H9 (cell line): ENCODE data around the gene LRP5. TPM values are rescaled to one million over a fixed set of nuclear protein-coding genes. Genes with fewer than 3 reads are reported as not detected.

Experiments used
- DNase-seq: peaks from one replicate; pipeline ENCODE4 v3.0.0-alpha.2; 2017
- H2AFZ ChIP-seq: one replicate; pipeline ENCODE4 v1.6.1; 2013; ENCODE audit warnings: mild to moderate bottlenecking, low read length, control low read depth, moderate library complexity
- H2AK5ac ChIP-seq: 2 replicates; pipeline ENCODE4 v1.6.1; 2013; ENCODE audit warnings: low read length, control low read depth, mixed read lengths; ENCODE audit not compliant: insufficient read length
- H2BK120ac ChIP-seq: one replicate; pipeline ENCODE4 v1.6.1; 2013; ENCODE audit warnings: low read depth, mild to moderate bottlenecking, low read length, control low read depth, inconsistent platforms; ENCODE audit not compliant: poor library complexity, severe bottlenecking
- H2BK12ac ChIP-seq: 2 replicates; pipeline ENCODE4 v1.6.1; 2013; ENCODE audit warnings: low read length, control low read depth, mixed read lengths, low read depth; ENCODE audit not compliant: insufficient read length
- H2BK15ac ChIP-seq: 2 replicates; pipeline ENCODE4 v1.6.1; 2013; ENCODE audit warnings: low read depth, low read length, control low read depth
- H2BK20ac ChIP-seq: one replicate; pipeline ENCODE4 v1.6.1; 2013; ENCODE audit warnings: low read depth, mild to moderate bottlenecking, low read length, control low read depth, inconsistent platforms; ENCODE audit not compliant: poor library complexity, severe bottlenecking
- H2BK5ac ChIP-seq: 2 replicates; pipeline ENCODE4 v1.6.1; 2013; ENCODE audit warnings: low read length, control low read depth, mixed read lengths; ENCODE audit not compliant: insufficient read length
- H3K14ac ChIP-seq: 2 replicates; pipeline ENCODE4 v1.6.1; 2013; ENCODE audit warnings: low read length, control low read depth; ENCODE audit not compliant: insufficient read depth
- H3K18ac ChIP-seq: 2 replicates; pipeline ENCODE4 v1.6.1; 2013; ENCODE audit warnings: low read depth, mild to moderate bottlenecking, mixed read lengths, low read length, control low read depth; ENCODE audit not compliant: insufficient read length
- H3K23ac ChIP-seq: 2 replicates; pipeline ENCODE4 v1.6.1; 2013; ENCODE audit warnings: low read length, control low read depth, mixed read lengths, low read depth; ENCODE audit not compliant: insufficient read length
- H3K23me2 ChIP-seq: 2 replicates; pipeline ENCODE4 v1.6.1; 2013; ENCODE audit warnings: low read depth, mild to moderate bottlenecking, mixed read lengths, low read length, control low read depth; ENCODE audit not compliant: insufficient read length, poor library complexity, severe bottlenecking
- H3K27ac ChIP-seq: 2 replicates; pipeline ENCODE4 v1.5.1; 2013; ENCODE audit warnings: low read length, control low read depth, mixed read lengths, low read depth; ENCODE audit not compliant: insufficient read length
- H3K27me3 ChIP-seq: 2 replicates; pipeline ENCODE4 v1.6.1; 2013; ENCODE audit warnings: low read length, control low read depth, inconsistent platforms; ENCODE audit not compliant: insufficient read depth
- H3K4ac ChIP-seq: 2 replicates; pipeline ENCODE4 v1.6.1; 2013; ENCODE audit warnings: low read depth, mild to moderate bottlenecking, control low read depth, inconsistent platforms, low read length, moderate library complexity
- H3K4me1 ChIP-seq: 2 replicates; pipeline ENCODE4 v1.6.1; 2013; ENCODE audit warnings: low read length, control low read depth, inconsistent platforms; ENCODE audit not compliant: insufficient read depth
- H3K4me2 ChIP-seq: 2 replicates; pipeline ENCODE4 v1.6.1; 2013; ENCODE audit warnings: low read length, control low read depth, mixed read lengths; ENCODE audit not compliant: insufficient read length, insufficient read depth
- H3K56ac ChIP-seq: 2 replicates; pipeline ENCODE4 v1.6.1; 2013; ENCODE audit warnings: low read depth, mild to moderate bottlenecking, mixed read lengths, low read length, control low read depth; ENCODE audit not compliant: insufficient read length
- H3K79me1 ChIP-seq: 2 replicates; pipeline ENCODE4 v1.6.1; 2013; ENCODE audit warnings: low read depth, mild to moderate bottlenecking, moderate library complexity, low read length, control low read depth, inconsistent platforms; ENCODE audit not compliant: insufficient read depth, poor library complexity, severe bottlenecking
- H3K79me2 ChIP-seq: 2 replicates; pipeline ENCODE4 v1.6.1; 2013; ENCODE audit warnings: low read length, control low read depth, inconsistent platforms; ENCODE audit not compliant: insufficient read depth
- H3K9ac ChIP-seq: 2 replicates; pipeline ENCODE4 v1.6.1; 2013; ENCODE audit warnings: low read length, control low read depth, mixed read lengths; ENCODE audit not compliant: insufficient read length; ENCODE audit errors: extremely low read depth
- H3K9me3 ChIP-seq: one replicate; pipeline ENCODE4 v1.6.1; 2013; ENCODE audit warnings: low read depth, low read length, inconsistent platforms; ENCODE audit not compliant: control insufficient read depth
- H3T11ph ChIP-seq: one replicate; pipeline ENCODE4 v1.6.1; 2013; ENCODE audit warnings: mild to moderate bottlenecking, low read length, control low read depth, inconsistent platforms
- H4K20me1 ChIP-seq: one replicate; pipeline ENCODE4 v1.6.1; 2013; ENCODE audit not compliant: control insufficient read depth, insufficient read length, insufficient read depth
- H4K5ac ChIP-seq: 2 replicates; pipeline ENCODE4 v1.6.1; 2013; ENCODE audit warnings: low read depth, mild to moderate bottlenecking, mixed read lengths, low read length, control low read depth; ENCODE audit not compliant: insufficient read length
- H4K8ac ChIP-seq: replicated peaks from 2 replicates; pipeline ENCODE4 v1.6.1; 2013; ENCODE audit warnings: low read length, control low read depth, mixed read lengths, low read depth; ENCODE audit not compliant: insufficient read length
- H4K91ac ChIP-seq: 2 replicates; pipeline ENCODE4 v1.6.1; 2013; ENCODE audit warnings: low read depth, mild to moderate bottlenecking, moderate library complexity, mixed read lengths, low read length, control low read depth; ENCODE audit not compliant: insufficient read length
- H3K27ac Mint-ChIP-seq, 3 experiments: 2 replicates in 2 of 3; 3 replicates in 1 of 3; pipeline ENCODE4 v1.8.0; 2020 to 2021; ENCODE audit warnings: mixed read lengths in 3 of 3, mild to moderate bottlenecking in 1 of 3, moderate library complexity in 1 of 3
- H3K27me3 Mint-ChIP-seq: 2 replicates; pipeline ENCODE4 v1.8.0; 2021; ENCODE audit warnings: low read depth, mild to moderate bottlenecking, moderate library complexity, mixed read lengths
- H3K36me3 Mint-ChIP-seq, 3 experiments: 2 replicates in 2 of 3; 3 replicates in 1 of 3; pipeline ENCODE4 v1.8.0; 2020 to 2021; ENCODE audit warnings: low read depth in 3 of 3, mixed read lengths in 3 of 3; ENCODE audit not compliant: insufficient read depth in 1 of 3
- H3K4me1 Mint-ChIP-seq, 2 experiments: 2 replicates each; pipeline ENCODE4 v1.8.0; 2020; ENCODE audit warnings: mixed read lengths in 2 of 2
- H3K4me3 Mint-ChIP-seq, 2 experiments: 2 replicates in 1 of 2; 3 replicates in 1 of 2; pipeline ENCODE4 v1.8.0; 2020 to 2021; ENCODE audit warnings: mild to moderate bottlenecking in 2 of 2, mixed read lengths in 2 of 2, moderate library complexity in 1 of 2
- H3K9me3 Mint-ChIP-seq, 2 experiments: 2 replicates in 1 of 2; 3 replicates in 1 of 2; pipeline ENCODE4 v1.8.0; 2020; ENCODE audit warnings: mild to moderate bottlenecking in 2 of 2, mixed read lengths in 2 of 2, moderate library complexity in 1 of 2
- WGBS: extraction: QIAGEN DNeasy Blood & Tissue Kit; methylation state at CpG from one replicate; pipeline ENCODE4 v1.1.7; 2013; ENCODE audit warnings: missing lambda C conversion rate, low lambda C conversion rate, mixed read lengths; ENCODE audit not compliant: insufficient read length; ENCODE audit errors: extremely low coverage; 5-methylcytosine and 5-hydroxymethylcytosine counted together
- total RNA-seq: library from RNA; stranded (reverse); gene quantifications from 2 replicates; pipeline ENCODE4 v1.2.1, GENCODE V29; 2021
- TF ChIP-seq, protein P1 (sequence below): fragments of 200-600 bp; sonication (generic); conservative IDR thresholded peaks from 3 replicates; pipeline ENCODE4 v1.8.0; 2021; ENCODE audit warnings: antibody characterized with exemption, mild to moderate bottlenecking

LRP5 gene
- total RNA-seq, 1 experiment from 2014 or later, result 38.4 TPM

DNA sequence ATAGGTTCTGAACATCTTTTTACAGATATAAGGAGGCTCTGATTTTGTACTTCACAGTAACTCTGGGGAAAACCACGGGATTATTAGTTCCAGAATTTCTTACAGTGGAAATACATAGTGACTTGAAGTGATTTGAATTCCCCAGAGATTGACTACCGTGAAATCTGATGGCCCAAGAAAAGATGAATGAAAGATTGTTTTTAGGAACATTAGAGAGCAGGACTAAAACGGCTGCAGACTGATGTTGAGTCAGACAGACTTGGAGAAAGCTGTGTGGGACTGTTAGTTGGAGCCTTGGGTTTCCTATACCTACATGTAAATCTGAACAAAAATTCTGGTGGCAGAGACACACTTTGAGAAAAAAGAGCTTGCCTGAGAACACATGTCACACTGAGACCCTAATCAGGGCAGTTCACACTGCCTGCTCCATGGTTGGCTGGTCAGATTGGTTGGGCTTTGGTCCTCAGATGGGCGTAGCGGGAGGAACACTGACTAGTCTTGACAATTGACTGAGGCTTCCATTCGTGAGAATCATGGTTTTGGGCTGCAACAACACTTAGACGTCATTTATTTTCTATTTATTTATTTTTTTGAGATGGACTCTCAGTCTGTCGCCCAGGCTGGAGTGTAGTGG, 154.9 kb downstream of the LRP5 start:
- H2AK5ac ChIP-seq, result no peak overlapping the region
- H3K23ac ChIP-seq, result no peak overlapping the region
- H3K56ac ChIP-seq, result no peak overlapping the region
- H4K20me1 ChIP-seq, result no peaks in the 10 kb centered on the region
- no peak overlapping the region for H3K27ac ChIP-seq
- H4K8ac ChIP-seq, result no peak overlapping the region
- H3K18ac ChIP-seq, result no peak overlapping the region
- no peak overlapping the region for H3K4ac ChIP-seq
- no peak overlapping the region for H4K91ac ChIP-seq
- H4K5ac ChIP-seq, result no peak overlapping the region
- peak overlapping the region in 1 of 3 experiments; percentile 67; a peak in 3 of 7 replicates for H3K27ac Mint-ChIP-seq
- peaks cover 6% of the 10 kb centered on the region for H3K4me1 ChIP-seq
- H3T11ph ChIP-seq, result no peak overlapping the region
- no peak overlapping the region for H3K4me2 ChIP-seq
- H3K4me3 Mint-ChIP-seq, result no peak overlapping the region
- peaks cover 57 to 69% of the 10 kb centered on the region in 2 experiments for H3K4me1 Mint-ChIP-seq
- no peak overlapping the region for H2BK120ac ChIP-seq
- no peaks in the 10 kb centered on the region for H3K27me3 ChIP-seq
- no peak overlapping the region for H2BK5ac ChIP-seq
- H2AFZ ChIP-seq, result no peak overlapping the region
- peaks cover 86% of the 10 kb centered on the region for H3K79me2 ChIP-seq
- TF ChIP-seq, protein P1, sequence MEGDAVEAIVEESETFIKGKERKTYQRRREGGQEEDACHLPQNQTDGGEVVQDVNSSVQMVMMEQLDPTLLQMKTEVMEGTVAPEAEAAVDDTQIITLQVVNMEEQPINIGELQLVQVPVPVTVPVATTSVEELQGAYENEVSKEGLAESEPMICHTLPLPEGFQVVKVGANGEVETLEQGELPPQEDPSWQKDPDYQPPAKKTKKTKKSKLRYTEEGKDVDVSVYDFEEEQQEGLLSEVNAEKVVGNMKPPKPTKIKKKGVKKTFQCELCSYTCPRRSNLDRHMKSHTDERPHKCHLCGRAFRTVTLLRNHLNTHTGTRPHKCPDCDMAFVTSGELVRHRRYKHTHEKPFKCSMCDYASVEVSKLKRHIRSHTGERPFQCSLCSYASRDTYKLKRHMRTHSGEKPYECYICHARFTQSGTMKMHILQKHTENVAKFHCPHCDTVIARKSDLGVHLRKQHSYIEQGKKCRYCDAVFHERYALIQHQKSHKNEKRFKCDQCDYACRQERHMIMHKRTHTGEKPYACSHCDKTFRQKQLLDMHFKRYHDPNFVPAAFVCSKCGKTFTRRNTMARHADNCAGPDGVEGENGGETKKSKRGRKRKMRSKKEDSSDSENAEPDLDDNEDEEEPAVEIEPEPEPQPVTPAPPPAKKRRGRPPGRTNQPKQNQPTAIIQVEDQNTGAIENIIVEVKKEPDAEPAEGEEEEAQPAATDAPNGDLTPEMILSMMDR, result no peak
- no peak overlapping the region for H2BK15ac ChIP-seq
- no peaks in the 10 kb centered on the region for H3K27me3 Mint-ChIP-seq
- H2BK20ac ChIP-seq, result no peak overlapping the region
- H2BK12ac ChIP-seq, result no peak overlapping the region
- no peaks in the 10 kb centered on the region for H3K9me3 ChIP-seq
- peaks cover 0 to 8% of the 10 kb centered on the region in 2 experiments; a peak in 3 of 5 replicates for H3K9me3 Mint-ChIP-seq
- peaks cover 10% of the 10 kb centered on the region for H3K79me1 ChIP-seq
- peak; percentile 15 for DNase-seq
- no peak overlapping the region for H3K14ac ChIP-seq
- no peaks in the 10 kb centered on the region for H3K23me2 ChIP-seq
- H3K9ac ChIP-seq, result no peak overlapping the region
- H3K36me3 Mint-ChIP-seq, result peaks cover 15 to 23% (median 21%) of the 10 kb centered on the region in 3 experiments
- no CpG with 5 or more reads among the region's 8 CpGs for WGBS
